HCT116 (cell line): ENCODE data around the gene EPHB4. TPM values are rescaled to one million over a fixed set of nuclear protein-coding genes. Genes with fewer than 3 reads are reported as not detected.
A peak's percentile ranks its signal among the peaks of the same experiment; 100 is the strongest.

ENCODE experiments used
- ATAC-seq: fragments of 200-7000 bp; cut with Tn5 transposase; 2 replicates; pipeline ENCODE4 v1.9.1; 2020; ENCODE audit warnings: mild to moderate bottlenecking, moderate library complexity
- Bru-seq: library from RNA; stranded (reverse); fragments of 400-500 nt; gene quantifications from one replicate; lab custom pipeline; 2021; lab: Mats Ljungman, UMichigan
- BruChase-seq, 2 experiments: library from RNA; stranded (reverse); fragments of 400-500 nt; gene quantifications; one replicate each; lab custom pipeline; 2021; lab: Mats Ljungman, UMichigan
- BruUV-seq: library from RNA; stranded (reverse); fragments of 400-500 nt; replicated peaks from 2 replicates; lab custom pipeline; 2021; lab: Mats Ljungman, UMichigan
- CTCF ChIA-PET: fragments of 300-600 bp; sonication (Branson Sonifier 250); formaldehyde crosslinking; loops from one replicate; lab custom pipeline; 2021; ENCODE audit warnings: antibody characterized with exemption; lab: Charles Lee
- POLR2A ChIA-PET: fragments of 300-600, 350-600 bp; sonication (Branson Sonifier 250); formaldehyde crosslinking; loops from one replicate; lab custom pipeline; 2021; ENCODE audit warnings: antibody characterized with exemption; lab: Charles Lee
- RAD21 ChIA-PET, 2 experiments: fragments of 300-600 bp; sonication (Branson Sonifier 250); formaldehyde crosslinking; loops; one replicate each; lab custom pipeline; 2023; ENCODE audit warnings: low total read pairs in 2 of 2; ENCODE audit not compliant: uncharacterized antibody in 2 of 2, unreplicated experiment in 2 of 2, low non-redundant PET in 1 of 2; lab: Charles Lee
- DNase-seq: peaks from one replicate; pipeline ENCODE4 v3.0.0-alpha.2; 2010; ENCODE audit warnings: low read depth, low spot score
- H2AFZ ChIP-seq: fragments of 200-600 bp; shearing (Covaris generic), sonication (generic); 2 replicates; pipeline ENCODE4 v1.6.1; 2017; ENCODE audit warnings: low read depth, mixed run types, mixed read lengths, antibody characterized with exemption, low read length; ENCODE audit not compliant: poor library complexity, severe bottlenecking
- H3K27ac ChIP-seq: 2 replicates; pipeline ENCODE4 v1.5.1; 2012; ENCODE audit warnings: low read depth, low read length
- H3K27me3 ChIP-seq: fragments of 200-600 bp; sonication (generic); 2 replicates; pipeline ENCODE4 v1.6.1; 2016; ENCODE audit warnings: mixed run types, low read length, mixed read lengths; ENCODE audit not compliant: insufficient read depth
- H3K36me3 ChIP-seq, 2 experiments: fragments of 200-500 bp in 1 of 2; fragments of 200-600 bp in 1 of 2; sonication (Bioruptor generic) in 1 of 2; sonication (generic) in 1 of 2; 2 replicates each; pipeline versions ENCODE4 v1.5.1 to v1.6.1; 2014 to 2016; ENCODE audit warnings: low read length in 2 of 2, inconsistent platforms in 1 of 2, mixed read lengths in 1 of 2, mixed run types in 1 of 2; ENCODE audit not compliant: insufficient read depth in 2 of 2, control insufficient read depth in 1 of 2
- H3K4me1 ChIP-seq, 2 experiments: fragments of 200-600 bp in 1 of 2; sonication (generic) in 1 of 2; 2 replicates each; pipeline versions ENCODE4 v1.5.1 to v1.6.1; 2012 to 2017; ENCODE audit warnings: low read length in 2 of 2, inconsistent platforms in 1 of 2, mild to moderate bottlenecking in 1 of 2, mixed read lengths in 1 of 2, mixed run types in 1 of 2, moderate library complexity in 1 of 2; ENCODE audit not compliant: insufficient read depth in 2 of 2, control insufficient read depth in 1 of 2
- H3K4me2 ChIP-seq: fragments of 200-600 bp; sonication (generic); 2 replicates; pipeline ENCODE4 v1.6.1; 2017; ENCODE audit warnings: mixed run types, low read length, mixed read lengths
- H3K4me3 ChIP-seq, 2 experiments: fragments of 200-600 bp in 1 of 2; sonication (generic) in 1 of 2; replicated peaks in 1 of 2; 2 replicates each; pipeline ENCODE4 v1.5.1; 2011 to 2016; ENCODE audit warnings: low read length in 2 of 2, control low read depth in 1 of 2, low read depth in 1 of 2, mild to moderate bottlenecking in 1 of 2, mixed read lengths in 1 of 2, mixed run types in 1 of 2
- H3K79me2 ChIP-seq: fragments of 200-600 bp; sonication (generic); 2 replicates; pipeline ENCODE4 v1.6.1; 2017; ENCODE audit warnings: mild to moderate bottlenecking, mixed run types, low read length, moderate library complexity, mixed read lengths; ENCODE audit not compliant: insufficient read depth
- H3K9ac ChIP-seq: fragments of 200-600 bp; sonication (generic); 2 replicates; pipeline ENCODE4 v1.6.1; 2016; ENCODE audit warnings: low read length, mixed read lengths
- H3K9me2 ChIP-seq: fragments of 200-600 bp; sonication (generic), shearing (Covaris generic); 2 replicates; pipeline ENCODE4 v1.6.1; 2017; ENCODE audit warnings: mixed run types, mild to moderate bottlenecking, moderate library complexity; ENCODE audit not compliant: insufficient read depth
- H3K9me3 ChIP-seq, 2 experiments: fragments of 200-500 bp in 1 of 2; fragments of 200-600 bp in 1 of 2; sonication (Bioruptor generic) in 1 of 2; sonication (generic) in 1 of 2; 2 replicates each; pipeline ENCODE4 v1.6.1; 2014 to 2017; ENCODE audit warnings: low read length in 2 of 2, mixed read lengths in 2 of 2, inconsistent platforms in 1 of 2, low read depth in 1 of 2, mild to moderate bottlenecking in 1 of 2, mixed run types in 1 of 2, moderate library complexity in 1 of 2; ENCODE audit not compliant: control insufficient read depth in 1 of 2, insufficient read depth in 1 of 2
- H4K20me1 ChIP-seq: fragments of 200-600 bp; sonication (generic), shearing (Covaris generic); 2 replicates; pipeline ENCODE4 v1.6.1; 2017; ENCODE audit warnings: mixed run types, mild to moderate bottlenecking, moderate library complexity; ENCODE audit not compliant: insufficient read depth
- CBX3 ChIP-seq: IDR thresholded peaks from 2 replicates; pipeline ENCODE4 v1.6.1; 2012; ENCODE audit warnings: low read depth
- CEBPB ChIP-seq: IDR thresholded peaks from 2 replicates; pipeline ENCODE4 v1.6.1; 2012; ENCODE audit warnings: low read depth
- EGR1 ChIP-seq: IDR thresholded peaks from 2 replicates; pipeline ENCODE4 v1.6.1; 2012; ENCODE audit warnings: low read depth
- ELF1 ChIP-seq: IDR thresholded peaks from 2 replicates; pipeline ENCODE4 v1.6.1; 2012; ENCODE audit warnings: low read depth, borderline replicate concordance
- EZH2 ChIP-seq: fragments of 200-600 bp; sonication (generic); IDR thresholded peaks from 2 replicates; pipeline ENCODE4 v1.6.1; 2017; ENCODE audit warnings: antibody characterized with exemption, mixed run types
- EZH2phosphoT487 ChIP-seq: fragments of 200-600 bp; IDR thresholded peaks from 2 replicates; pipeline ENCODE4 v1.6.1; 2018; ENCODE audit warnings: antibody characterized with exemption, borderline replicate concordance
- JUND ChIP-seq: IDR thresholded peaks from 2 replicates; pipeline ENCODE4 v1.6.1; 2012
- POLR2A ChIP-seq: IDR thresholded peaks from 2 replicates; pipeline ENCODE4 v1.7.0; 2011; ENCODE audit warnings: borderline replicate concordance; ENCODE audit not compliant: insufficient read depth, insufficient read length; ENCODE audit errors: extremely low read depth
- POLR2AphosphoS5 ChIP-seq: IDR thresholded peaks from 2 replicates; pipeline ENCODE4 v1.6.1; 2011; ENCODE audit warnings: mild to moderate bottlenecking, low read depth, low read length, moderate library complexity
- RAD21 ChIP-seq: IDR thresholded peaks from 2 replicates; pipeline ENCODE4 v1.6.1; 2012; ENCODE audit warnings: low read depth, mild to moderate bottlenecking
- SIN3A ChIP-seq: IDR thresholded peaks from 2 replicates; pipeline ENCODE4 v1.6.1; 2012; ENCODE audit warnings: low read depth
- SP1 ChIP-seq: IDR thresholded peaks from 2 replicates; pipeline ENCODE4 v1.6.1; 2012; ENCODE audit warnings: low read depth
- SRF ChIP-seq: IDR thresholded peaks from 2 replicates; pipeline ENCODE4 v1.6.1; 2012; ENCODE audit warnings: low read depth
- TCF7L2 ChIP-seq: IDR thresholded peaks from 2 replicates; pipeline ENCODE4 v1.7.0; 2011; ENCODE audit warnings: borderline replicate concordance, inconsistent platforms; ENCODE audit not compliant: insufficient read depth, insufficient read length; ENCODE audit errors: extremely low read depth
- YY1 ChIP-seq: IDR thresholded peaks from 2 replicates; pipeline ENCODE4 v1.6.1; 2011; ENCODE audit warnings: low read length, low read depth, moderate library complexity, mild to moderate bottlenecking; ENCODE audit not compliant: insufficient replicate concordance; ENCODE audit errors: extremely low read depth
- ZFX ChIP-seq: fragments of 450-650 bp; IDR thresholded peaks from 2 replicates; pipeline ENCODE4 v1.6.1; 2017
- ZNF274 ChIP-seq: fragments of 200-500 bp; sonication (Bioruptor generic); IDR thresholded peaks from 2 replicates; pipeline ENCODE4 v1.6.1; 2014; ENCODE audit warnings: mild to moderate bottlenecking, low read depth, low read length, inconsistent platforms
- intact Hi-C: fragments of 100-400 bp; cut with micrococcal nuclease; formaldehyde crosslinking; loops from 2 replicates; pipeline ENCODE4 v1.10.0; 2022
- long read RNA-seq: library from polyadenylated mRNA; unstranded; transcript quantifications from one replicate; pipeline ENCODE4 v2.0.0, GENCODE V29; 2021; ENCODE audit not compliant: unreplicated experiment
- polyA plus RNA-seq: library from polyadenylated mRNA; unstranded; fragments of >200 nt; gene quantifications from 2 replicates; pipeline ENCODE4 v1.2.1, GENCODE V29; 2012; ENCODE audit warnings: missing spikeins
- total RNA-seq: library from RNA; stranded (reverse); gene quantifications from one replicate; pipeline ENCODE4 v1.2.1, GENCODE V29; 2021; ENCODE audit not compliant: unreplicated experiment
- TF ChIP-seq, protein P1 (sequence below), 3 experiments: fragments of 200-600 bp in 1 of 3; sonication (generic) in 1 of 3; IDR thresholded peaks in 2 of 3; conservative IDR thresholded peaks in 1 of 3; 2 replicates each; pipeline ENCODE4 v1.5.1; 2012 to 2017; ENCODE audit warnings: low read depth in 2 of 3, low read length in 2 of 3, antibody characterized with exemption in 1 of 3, borderline replicate concordance in 1 of 3, control low read depth in 1 of 3, mild to moderate bottlenecking in 1 of 3, mixed read lengths in 1 of 3, mixed run types in 1 of 3, moderate library complexity in 1 of 3; ENCODE audit not compliant: insufficient read depth in 1 of 3
- TF ChIP-seq, protein P2 (sequence below): IDR thresholded peaks from 2 replicates; pipeline ENCODE4 v1.6.1; 2011; ENCODE audit warnings: mild to moderate bottlenecking, low read length, moderate library complexity; ENCODE audit not compliant: insufficient replicate concordance; ENCODE audit errors: extremely low read depth
- TF ChIP-seq, protein P3 (sequence below): IDR thresholded peaks from 2 replicates; pipeline ENCODE4 v1.6.1; 2012

EPHB4 gene
- 61.1 TPM for total RNA-seq
- 56.7 and 60.4 TPM in 2 replicates for polyA plus RNA-seq
- Bru-seq, nascent RNA: percentile 61 among the genes with signal in this experiment
- percentile 86 among the genes with signal in this experiment for BruChase-seq, experiment 1, labeled RNA remaining after a 6-hour chase
- BruChase-seq, experiment 2, labeled RNA remaining after a 2-hour chase: percentile 76 among the genes with signal in this experiment
- long read RNA-seq, full-length matches to known transcripts: 14 of 100 reads
- long read RNA-seq, partial matches to known transcripts: 61 of 100 reads
- long read RNA-seq, other reads (novel, unspliced or antisense): 25 of 100 reads

DNA sequence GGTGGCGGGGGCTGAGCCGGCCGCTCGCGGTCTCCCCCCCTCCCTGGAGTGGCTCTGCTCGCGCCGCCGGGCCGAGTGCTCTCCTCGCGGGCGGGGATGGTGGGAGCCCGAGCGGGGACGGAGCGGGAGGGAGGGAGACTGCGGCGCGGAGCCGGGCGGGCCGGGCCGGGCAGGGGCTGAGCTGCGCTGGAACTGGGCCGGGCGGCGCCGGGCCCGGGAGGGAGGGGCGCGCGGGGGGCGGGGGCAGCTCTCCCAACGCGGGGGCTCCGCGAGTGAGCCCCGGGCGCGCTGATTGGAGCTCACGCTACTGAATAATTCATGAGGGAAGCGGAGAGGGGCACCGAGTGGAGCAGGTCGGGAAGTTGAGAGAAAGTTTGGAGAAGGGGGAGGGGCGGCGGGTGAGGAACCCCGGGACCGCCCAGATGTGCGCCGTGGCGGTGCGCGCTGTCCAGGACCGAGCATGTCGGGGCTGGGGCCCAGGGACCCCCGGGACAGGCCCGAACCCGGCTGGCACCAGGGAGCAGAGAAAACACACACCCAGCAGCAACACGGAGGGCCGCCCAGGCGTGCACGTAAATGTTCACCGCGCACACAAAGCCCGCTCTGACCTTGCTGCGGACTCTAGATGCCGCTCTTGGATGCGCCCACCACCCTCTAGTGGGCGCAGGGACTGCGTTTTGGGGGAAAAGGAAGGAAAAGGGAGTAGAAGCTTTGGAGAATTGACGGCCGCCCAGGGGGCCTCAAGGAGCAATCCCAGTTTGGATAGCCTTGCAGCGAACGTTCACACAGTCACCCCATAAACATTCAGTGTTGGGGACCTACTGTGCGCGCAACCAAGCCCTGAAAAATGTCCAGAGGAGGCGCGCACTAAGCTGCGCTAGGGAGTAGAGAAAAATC lies at the start of gene EPHB4:
EPHB4 (minus strand) TSS at position 194 of the 897 bp plus-strand sequence. CDS start 493 bp downstream, outside the sequence.
- H3K9ac ChIP-seq: peak within 1 kb of the TSS; percentile 89
- ATAC-seq (peak; percentile 90), DNase-seq (peak; percentile 77)
- peak within 1 kb of the TSS; percentile 10 for H2AFZ ChIP-seq
- intact Hi-C loops: loop anchor here (2.0 kb wide), 1 partner anchor 123 kb away; no protein-coding TSS in a partner anchor
- ChIA-PET CTCF (interaction anchor here (0.7 to 2.2 kb wide), 9 partner anchors 17 to 215 kb away, joined by 3 to 7 read pairs (median 4); partner anchors contain the start of genes MOSPD3, POP7 and SLC12A9), POLR2A (interaction anchor here (0.6 to 2.5 kb wide), 7 partner anchors 9 to 250 kb away, joined by 3 to 9 read pairs (median 3); partner anchors contain the start of genes POP7 and SRRT), RAD21 (interaction anchor here (0.6 to 1.4 kb wide), 7 partner anchors 23 to 194 kb away, joined by 3 to 6 read pairs (median 4); partner anchors contain the start of genes POP7 (in 1 of the 2), SRRT (in 1 of the 2) and UFSP1 (in 1 of the 2))
- H3K4me2 ChIP-seq: peak within 1 kb of the TSS; percentile 81
- peaks cover 9 to 26% of the 10 kb centered on the region in 2 experiments; a peak in 3 of 4 replicates for H3K4me1 ChIP-seq
- H3K36me3 ChIP-seq: peaks cover 11 to 12% of the 10 kb centered on the region in 2 experiments; a peak in 3 of 4 replicates
- BruUV-seq: no TSS peak
- H3K79me2 ChIP-seq: peaks cover 32% of the 10 kb centered on the region
- no peaks in the 10 kb centered on the region for H3K9me3 ChIP-seq
- peak within 1 kb of the TSS; percentile 64 to 86 for H3K4me3 ChIP-seq
- no peaks in the 10 kb centered on the region for H3K27me3 ChIP-seq
- peak within 1 kb of the TSS; percentile 96 for H3K27ac ChIP-seq
- no peaks in the 10 kb centered on the region for H4K20me1 ChIP-seq
- no peaks in the 10 kb centered on the region for H3K9me2 ChIP-seq
- TF ChIP-seq EZH2phosphoT487: no peak
- TF ChIP-seq SIN3A: no peak; the same call in 1 of the 2 replicates
- TF ChIP-seq, protein P1, sequence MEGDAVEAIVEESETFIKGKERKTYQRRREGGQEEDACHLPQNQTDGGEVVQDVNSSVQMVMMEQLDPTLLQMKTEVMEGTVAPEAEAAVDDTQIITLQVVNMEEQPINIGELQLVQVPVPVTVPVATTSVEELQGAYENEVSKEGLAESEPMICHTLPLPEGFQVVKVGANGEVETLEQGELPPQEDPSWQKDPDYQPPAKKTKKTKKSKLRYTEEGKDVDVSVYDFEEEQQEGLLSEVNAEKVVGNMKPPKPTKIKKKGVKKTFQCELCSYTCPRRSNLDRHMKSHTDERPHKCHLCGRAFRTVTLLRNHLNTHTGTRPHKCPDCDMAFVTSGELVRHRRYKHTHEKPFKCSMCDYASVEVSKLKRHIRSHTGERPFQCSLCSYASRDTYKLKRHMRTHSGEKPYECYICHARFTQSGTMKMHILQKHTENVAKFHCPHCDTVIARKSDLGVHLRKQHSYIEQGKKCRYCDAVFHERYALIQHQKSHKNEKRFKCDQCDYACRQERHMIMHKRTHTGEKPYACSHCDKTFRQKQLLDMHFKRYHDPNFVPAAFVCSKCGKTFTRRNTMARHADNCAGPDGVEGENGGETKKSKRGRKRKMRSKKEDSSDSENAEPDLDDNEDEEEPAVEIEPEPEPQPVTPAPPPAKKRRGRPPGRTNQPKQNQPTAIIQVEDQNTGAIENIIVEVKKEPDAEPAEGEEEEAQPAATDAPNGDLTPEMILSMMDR (IDR thresholded peaks at IDR 0.05 in 2 of 3, conservative IDR thresholded peaks at IDR 0.05 in 1 of 3; ENCODE audit: borderline replicate concordance in 1 of 3, insufficient read depth in 1 of 3, low read depth in 2 of 3, low read length in 2 of 3): peak; percentile 41 to 58 (median 41); a peak in 4 of 6 replicates
- no peak for TF ChIP-seq YY1
- peak; percentile 66; the same call in 1 of the 2 replicates for TF ChIP-seq POLR2AphosphoS5
- peak; percentile 69; the same call in 1 of the 2 replicates for TF ChIP-seq ZFX
- no peak for TF ChIP-seq JUND
- TF ChIP-seq SP1: no peak
- TF ChIP-seq ELF1: no peak
- peak; percentile 54 for TF ChIP-seq POLR2A
- TF ChIP-seq RAD21: no peak; the same call in 1 of the 2 replicates
- TF ChIP-seq SRF: no peak
- TF ChIP-seq, protein P2, sequence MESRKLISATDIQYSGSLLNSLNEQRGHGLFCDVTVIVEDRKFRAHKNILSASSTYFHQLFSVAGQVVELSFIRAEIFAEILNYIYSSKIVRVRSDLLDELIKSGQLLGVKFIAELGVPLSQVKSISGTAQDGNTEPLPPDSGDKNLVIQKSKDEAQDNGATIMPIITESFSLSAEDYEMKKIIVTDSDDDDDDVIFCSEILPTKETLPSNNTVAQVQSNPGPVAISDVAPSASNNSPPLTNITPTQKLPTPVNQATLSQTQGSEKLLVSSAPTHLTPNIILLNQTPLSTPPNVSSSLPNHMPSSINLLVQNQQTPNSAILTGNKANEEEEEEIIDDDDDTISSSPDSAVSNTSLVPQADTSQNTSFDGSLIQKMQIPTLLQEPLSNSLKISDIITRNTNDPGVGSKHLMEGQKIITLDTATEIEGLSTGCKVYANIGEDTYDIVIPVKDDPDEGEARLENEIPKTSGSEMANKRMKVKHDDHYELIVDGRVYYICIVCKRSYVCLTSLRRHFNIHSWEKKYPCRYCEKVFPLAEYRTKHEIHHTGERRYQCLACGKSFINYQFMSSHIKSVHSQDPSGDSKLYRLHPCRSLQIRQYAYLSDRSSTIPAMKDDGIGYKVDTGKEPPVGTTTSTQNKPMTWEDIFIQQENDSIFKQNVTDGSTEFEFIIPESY: no peak
- peak; percentile 85 for TF ChIP-seq TCF7L2
- no peak for TF ChIP-seq CBX3
- TF ChIP-seq, protein P3, sequence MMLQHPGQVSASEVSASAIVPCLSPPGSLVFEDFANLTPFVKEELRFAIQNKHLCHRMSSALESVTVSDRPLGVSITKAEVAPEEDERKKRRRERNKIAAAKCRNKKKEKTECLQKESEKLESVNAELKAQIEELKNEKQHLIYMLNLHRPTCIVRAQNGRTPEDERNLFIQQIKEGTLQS: no peak
- TF ChIP-seq EZH2: no peak
- TF ChIP-seq ZNF274: no peak
- no peak for TF ChIP-seq CEBPB
- TF ChIP-seq EGR1: no peak
